Measurements from ENCODE around the gene HM13.

Gene HM13

GRCh38 chr20:31568041-31568731 is 53.9 kb downstream of the HM13 start:
- H3K4me3 ChIP-seq (replicated peaks; ENCODE audit: insufficient read depth, low read length), result no peak overlapping the region
- no peak for DNase-seq (ENCODE audit: low read depth in 1 of 2, low spot score in 1 of 2)
- TF ChIP-seq REST (IDR thresholded peaks at IDR 0.05; ENCODE audit: insufficient replicate concordance, low read depth), result no peak
- no peak for TF ChIP-seq SPI1 (IDR thresholded peaks at IDR 0.05; ENCODE audit: borderline replicate concordance, low read depth)
- TF ChIP-seq POLR2AphosphoS5 (IDR thresholded peaks at IDR 0.05; ENCODE audit: low read depth), result no peak
- no peak for TF ChIP-seq GABPA (IDR thresholded peaks at IDR 0.05; ENCODE audit: low read depth)
- no peak for TF ChIP-seq CTCF (IDR thresholded peaks at IDR 0.05; ENCODE audit: insufficient read depth, low read length)
- no peak overlapping the region for H3K27ac ChIP-seq (replicated peaks)
- H3K27me3 ChIP-seq (ENCODE audit: insufficient read depth, poor library complexity, severe bottlenecking), result no peaks in the 10 kb centered on the region

- no peak overlapping the region for H3K4me3 ChIP-seq (replicated peaks; ENCODE audit: insufficient read depth, low read length)
- no peak for DNase-seq (ENCODE audit: low read depth in 1 of 2, low spot score in 1 of 2)
- TF ChIP-seq REST (IDR thresholded peaks at IDR 0.05; ENCODE audit: insufficient replicate concordance, low read depth) (no peak), GABPA (IDR thresholded peaks at IDR 0.05; ENCODE audit: low read depth) (no peak), CTCF (IDR thresholded peaks at IDR 0.05; ENCODE audit: insufficient read depth, low read length) (no peak), SPI1 (IDR thresholded peaks at IDR 0.05; ENCODE audit: borderline replicate concordance, low read depth) (no peak), POLR2AphosphoS5 (IDR thresholded peaks at IDR 0.05; ENCODE audit: low read depth) (no peak; the same call in 1 of the 2 replicates)
- no peak overlapping the region for H3K27ac ChIP-seq (replicated peaks)
- H3K27me3 ChIP-seq (ENCODE audit: insufficient read depth, poor library complexity, severe bottlenecking), result no peaks in the 10 kb centered on the region
Measured at GRCh38 chr20:31568773-31569162, 54.5 kb downstream of the HM13 start.

- no peak overlapping the region for H3K4me3 ChIP-seq (replicated peaks; ENCODE audit: insufficient read depth, low read length)
- no peak for TF ChIP-seq GABPA (IDR thresholded peaks at IDR 0.05; ENCODE audit: low read depth)
- no peak for TF ChIP-seq REST (IDR thresholded peaks at IDR 0.05; ENCODE audit: insufficient replicate concordance, low read depth)
- TF ChIP-seq CTCF (IDR thresholded peaks at IDR 0.05; ENCODE audit: insufficient read depth, low read length), result peak; percentile 49
- no peaks in the 10 kb centered on the region for H3K27me3 ChIP-seq (ENCODE audit: insufficient read depth, poor library complexity, severe bottlenecking)
- DNase-seq (ENCODE audit: low read depth in 1 of 2, low spot score in 1 of 2), result peak in 1 of 2 experiments; percentile 43
- H3K27ac ChIP-seq (replicated peaks), result no peak overlapping the region
Measured at GRCh38 chr20:31569163-31570020, 55.1 kb downstream of the HM13 start.

All from HL-60 (cell line).